HG02642 (cell line): ENCODE data around the gene ADAMTS18.

Experiments
- ATAC-seq: cut with Tn5 transposase; IDR thresholded peaks from one replicate; pipeline ENCODE4 v1.9.1; 2021; ENCODE audit warnings: mild to moderate bottlenecking; ENCODE audit not compliant: unreplicated experiment, poor library complexity

The ADAMTS18 gene

GRCh38 chr16:77396461-77396860 lies 38.4 kb downstream of the ADAMTS18 start:
- no peak for ATAC-seq

- no peak for ATAC-seq
Observed at GRCh38 chr16:77394699-77395098, 40.1 kb downstream of the ADAMTS18 start.

- no peak for ATAC-seq
Observed at GRCh38 chr16:77393955-77394354, 40.9 kb downstream of the ADAMTS18 start.

GRCh38 chr16:77387815-77388209 lies 47.0 kb downstream of the ADAMTS18 start:
- ATAC-seq: no peak

GRCh38 chr16:77386831-77387814 lies 47.7 kb downstream of the ADAMTS18 start:
- no peak for ATAC-seq

- ATAC-seq: no peak
Observed at GRCh38 chr16:77385481-77385880, 49.4 kb downstream of the ADAMTS18 start.

GRCh38 chr16:77383606-77384187 lies 51.1 kb downstream of the ADAMTS18 start:
- no peak for ATAC-seq

- no peak for ATAC-seq
Observed at GRCh38 chr16:77376358-77376757, 58.5 kb downstream of the ADAMTS18 start.

GRCh38 chr16:77375396-77375795 lies 59.4 kb downstream of the ADAMTS18 start:
- ATAC-seq: no peak

- no peak for ATAC-seq
Observed at GRCh38 chr16:77374384-77374783, 60.5 kb downstream of the ADAMTS18 start.

GRCh38 chr16:77373726-77374125 lies 61.1 kb downstream of the ADAMTS18 start:
- no peak for ATAC-seq

GRCh38 chr16:77364770-77365169 lies 70.1 kb downstream of the ADAMTS18 start:
- no peak for ATAC-seq

GRCh38 chr16:77359065-77359502 lies 75.8 kb downstream of the ADAMTS18 start:
- ATAC-seq: no peak

- no peak for ATAC-seq
Observed at GRCh38 chr16:77353587-77354263, 81.1 kb downstream of the ADAMTS18 start.

- no peak for ATAC-seq
Observed at GRCh38 chr16:77344341-77344740, 90.5 kb downstream of the ADAMTS18 start.

- no peak for ATAC-seq
Observed at GRCh38 chr16:77336637-77337036, 98.2 kb downstream of the ADAMTS18 start.

GRCh38 chr16:77335652-77336234 lies 99.1 kb downstream of the ADAMTS18 start:
- no peak for ATAC-seq

- no peak for ATAC-seq
Observed at GRCh38 chr16:77332792-77333191, 102.0 kb downstream of the ADAMTS18 start.

- ATAC-seq: no peak
Observed at GRCh38 chr16:77331802-77332586, 102.8 kb downstream of the ADAMTS18 start.

GRCh38 chr16:77331043-77331442 lies 103.8 kb downstream of the ADAMTS18 start:
- no peak for ATAC-seq
